Smooth muscle cell (in vitro differentiated cells): ENCODE data around the gene THSD7A. TPM values are rescaled to one million over a fixed set of nuclear protein-coding genes. Genes with fewer than 3 reads are reported as not detected.

Source experiments
- DNase-seq: peaks from one replicate; lab custom pipeline; 2025; ENCODE audit not compliant: unreplicated experiment; lab: John Stamatoyannopoulos, UW
- H2AFZ ChIP-seq: fragments of 200-600 bp; sonication (generic); 2 replicates; pipeline ENCODE4 v1.6.0; 2016; ENCODE audit warnings: antibody characterized with exemption, low read depth, mild to moderate bottlenecking
- H3F3A ChIP-seq: fragments of 200-600 bp; sonication (generic); 2 replicates; pipeline ENCODE4 v1.6.0; 2017; ENCODE audit warnings: antibody characterized with exemption, low read depth
- H3K27ac ChIP-seq: fragments of 200-600 bp; sonication (generic); 2 replicates; pipeline ENCODE4 v1.5.1; 2016; ENCODE audit warnings: low read depth, mild to moderate bottlenecking
- H3K27me3 ChIP-seq: fragments of 200-600 bp; sonication (generic); 2 replicates; pipeline ENCODE4 v1.6.1; 2016; ENCODE audit warnings: low read depth, mild to moderate bottlenecking
- H3K36me3 ChIP-seq: fragments of 200-600 bp; sonication (generic); 2 replicates; pipeline ENCODE4 v1.5.1; 2016; ENCODE audit warnings: low read depth
- H3K4me1 ChIP-seq: fragments of 200-600 bp; sonication (generic); 2 replicates; pipeline ENCODE4 v1.5.1; 2016; ENCODE audit warnings: low read depth
- H3K4me2 ChIP-seq: fragments of 200-600 bp; sonication (generic); 2 replicates; pipeline ENCODE4 v1.6.0; 2016; ENCODE audit warnings: mild to moderate bottlenecking
- H3K4me3 ChIP-seq: fragments of 200-600 bp; sonication (generic); 2 replicates; pipeline ENCODE4 v1.5.1; 2016; ENCODE audit warnings: mild to moderate bottlenecking
- H3K79me2 ChIP-seq: fragments of 200-600 bp; sonication (generic); 2 replicates; pipeline ENCODE4 v1.6.0; 2016; ENCODE audit warnings: low read depth, mild to moderate bottlenecking
- H3K9ac ChIP-seq: fragments of 200-600 bp; sonication (generic); 2 replicates; pipeline ENCODE4 v1.6.0; 2016; ENCODE audit warnings: low read depth
- H3K9me3 ChIP-seq: fragments of 200-600 bp; sonication (generic); replicated peaks from 2 replicates; pipeline ENCODE4 v1.5.1; 2016; ENCODE audit warnings: low read depth
- H4K20me1 ChIP-seq: fragments of 200-600 bp; sonication (generic); 2 replicates; pipeline ENCODE4 v1.6.0; 2016; ENCODE audit warnings: low read depth
- CTCF ChIP-seq: fragments of 200-600 bp; sonication (generic); IDR thresholded peaks from 2 replicates; pipeline ENCODE4 v1.5.1; 2017; ENCODE audit warnings: borderline replicate concordance, mild to moderate bottlenecking, antibody characterized with exemption; ENCODE audit not compliant: insufficient read depth, poor library complexity, severe bottlenecking
- WGBS: methylation state at CpG from one replicate; pipeline ENCODE4 v1.1.7; 2016; ENCODE audit warnings: low lambda C conversion rate; 5-methylcytosine and 5-hydroxymethylcytosine counted together
- polyA plus RNA-seq: library from polyadenylated mRNA; unstranded; fragments of >200 nt; fragmentation: Nextera tagmentation; extraction: Ambion mirVana; gene quantifications from 2 replicates; pipeline ENCODE4 v1.2.1, GENCODE V29; 2016
- total RNA-seq: library from RNA; depleted of rRNA; stranded (reverse); fragments of >200 nt; gene quantifications from 2 replicates; pipeline ENCODE4 v1.2.3, GENCODE V29; 2014

THSD7A gene
- total and polyA plus RNA-seq, 2 experiments from 2014 or later, result 1.7 to 2.7 TPM

- Histone ChIP-seq H3K27me3 (no peaks in the 10 kb centered on the region), H2AFZ (no peak overlapping the region), H3K4me1 (no peaks in the 10 kb centered on the region), H3K4me3 (no peak overlapping the region), H3K36me3 (no peaks in the 10 kb centered on the region), H3K9ac (no peak overlapping the region), H3K27ac (no peak overlapping the region), H3K9me3 (no peaks in the 10 kb centered on the region), H4K20me1 (no peaks in the 10 kb centered on the region), H3K79me2 (no peaks in the 10 kb centered on the region), H3F3A (no peaks in the 10 kb centered on the region), H3K4me2 (no peak overlapping the region)
- 81% methylated on average over 4 of the region's 4 CpGs for WGBS
- no peak for TF ChIP-seq CTCF
- DNase-seq, result no peak
These were observed 193.8 kb downstream of the THSD7A start for GRCh38 chr7:11638011-11638774.

- Histone ChIP-seq H3K4me3 (no peak overlapping the region), H3K4me2 (no peak overlapping the region), H3F3A (no peaks in the 10 kb centered on the region), H3K4me1 (no peaks in the 10 kb centered on the region), H4K20me1 (no peaks in the 10 kb centered on the region), H2AFZ (no peak overlapping the region), H3K9me3 (no peaks in the 10 kb centered on the region), H3K79me2 (no peaks in the 10 kb centered on the region), H3K27me3 (no peaks in the 10 kb centered on the region), H3K36me3 (no peaks in the 10 kb centered on the region), H3K9ac (no peak overlapping the region), H3K27ac (no peak overlapping the region)
- WGBS, result 97% methylated on average over 19 of the region's 19 CpGs
- DNase-seq, result no peak
- no peak for TF ChIP-seq CTCF
These were observed 195.7 kb downstream of the THSD7A start for GRCh38 chr7:11636274-11636673.

GRCh38 chr7:11633310-11633709 is 198.7 kb downstream of the THSD7A start:
- 97% methylated on average over 1 of the region's 1 CpG for WGBS

More at GRCh38 chr7:11633310-11633709, 198.7 kb downstream of the THSD7A start:
- no peak overlapping the region for H3K9ac ChIP-seq
- no peaks in the 10 kb centered on the region for H3K79me2 ChIP-seq
- H3K4me2 ChIP-seq, result no peak overlapping the region
- no peak overlapping the region for H3K4me3 ChIP-seq
- no peaks in the 10 kb centered on the region for H3F3A ChIP-seq
- H3K9me3 ChIP-seq, result no peaks in the 10 kb centered on the region
- no peaks in the 10 kb centered on the region for H4K20me1 ChIP-seq
- H3K36me3 ChIP-seq, result no peaks in the 10 kb centered on the region
- H2AFZ ChIP-seq, result no peak overlapping the region
- H3K27me3 ChIP-seq, result no peaks in the 10 kb centered on the region
- TF ChIP-seq CTCF, result no peak
- DNase-seq, result no peak
- H3K4me1 ChIP-seq, result no peaks in the 10 kb centered on the region
- no peak overlapping the region for H3K27ac ChIP-seq
